Posterior cingulate gyrus (tissue), 11 donors: ENCODE data around the gene C4orf17.

Experiments
- DNase-seq, 10 donors: peaks; one replicate each; pipeline versions ENCODE4 v3.0.0 to v3.0.0-alpha.2; 2020 to 2021; ENCODE audit warnings: mixed read lengths in 3 of 10
- intact Hi-C: fragments of 100-400 bp; cut with DNase I; formaldehyde crosslinking; loops from one replicate; pipeline ENCODE4 v1.15.1; 2023

The C4orf17 gene

GRCh38 chr4:99536271-99536670, 25.4 kb downstream of the C4orf17 start:
- intact Hi-C loops, result no loop called here
- DNase-seq, result no peak

- DNase-seq, result no peak
- intact Hi-C loops, result no loop called here
These were observed 26.0 kb downstream of the C4orf17 start for GRCh38 chr4:99536848-99537247.

- no peak for DNase-seq
- intact Hi-C loops, result no loop called here
These were observed 26.9 kb downstream of the C4orf17 start for GRCh38 chr4:99537674-99538073.

- DNase-seq, result no peak
- intact Hi-C loops, result no loop called here
These were observed 29.6 kb downstream of the C4orf17 start for GRCh38 chr4:99540277-99540939.

- intact Hi-C loops, result no loop called here
These were observed 42.1 kb downstream of the C4orf17 start for GRCh38 chr4:99552872-99553271.

GRCh38 chr4:99563310-99564186, 52.7 kb downstream of the C4orf17 start, which contains the start of gene TRMT10A:
TRMT10A (minus strand) TSS chr4:99564039; CDS start chr4:99559338, 4,701 bp downstream.
- intact Hi-C loops, result loop anchor here (1.0 to 2.0 kb wide), 2 partner anchors 331 to 387 kb away; partner anchors contain the start of genes H2AZ1 and LAMTOR3

More at GRCh38 chr4:99552872-99553271, 42.1 kb downstream of the C4orf17 start:
- DNase-seq, result no peak

GRCh38 chr4:99564921-99565320, 54.1 kb downstream of the C4orf17 start:
- intact Hi-C loops, result loop anchor here (1.0 kb wide), 1 partner anchor 385 kb away; the partner anchor contains the start of gene H2AZ1
- DNase-seq, result no peak

More at GRCh38 chr4:99563310-99564186, 52.7 kb downstream of the C4orf17 start, which contains the start of gene TRMT10A:
- DNase-seq, result peak; percentile 96 to 100 (median 97)

- intact Hi-C loops, result no loop called here
- DNase-seq, result no peak
These were observed 61.1 kb downstream of the C4orf17 start for GRCh38 chr4:99571883-99572282.

- DNase-seq, result no peak
- intact Hi-C loops, result no loop called here
These were observed 61.9 kb downstream of the C4orf17 start for GRCh38 chr4:99572527-99573240.

GRCh38 chr4:99573735-99574368, 63.0 kb downstream of the C4orf17 start:
- no peak for DNase-seq
- intact Hi-C loops, result no loop called here

GRCh38 chr4:99574530-99575324, 63.9 kb downstream of the C4orf17 start, which contains the start of gene MTTP:
MTTP (plus strand) TSS chr4:99574824; CDS start chr4:99574910, 86 bp downstream.
- intact Hi-C loops, result no loop called here
- DNase-seq, result no peak

- intact Hi-C loops, result no loop called here
- DNase-seq, result no peak
These were observed 67.9 kb downstream of the C4orf17 start for GRCh38 chr4:99578714-99579113.

- DNase-seq, result no peak
- intact Hi-C loops, result no loop called here
These were observed 74.7 kb downstream of the C4orf17 start for GRCh38 chr4:99585516-99585915.

GRCh38 chr4:99586322-99586721, 75.5 kb downstream of the C4orf17 start:
- intact Hi-C loops, result no loop called here
- no peak for DNase-seq

- no peak for DNase-seq
These were observed 76.0 kb downstream of the C4orf17 start for GRCh38 chr4:99586797-99587196.

GRCh38 chr4:99587309-99587708, 76.5 kb downstream of the C4orf17 start:
- DNase-seq, result no peak
- intact Hi-C loops, result no loop called here

More at GRCh38 chr4:99586797-99587196, 76.0 kb downstream of the C4orf17 start:
- intact Hi-C loops, result no loop called here

- DNase-seq, result no peak
These were observed 77.0 kb downstream of the C4orf17 start for GRCh38 chr4:99587803-99588202.

GRCh38 chr4:99591757-99592156, 80.9 kb downstream of the C4orf17 start:
- intact Hi-C loops, result no loop called here
- no peak for DNase-seq

More at GRCh38 chr4:99587803-99588202, 77.0 kb downstream of the C4orf17 start:
- intact Hi-C loops, result no loop called here
